GM10266 (cell line): Measurements from ENCODE around the gene EDA.

Source experiments
- DNase-seq: peaks from one replicate; pipeline ENCODE4 v3.0.0; 2012; ENCODE audit errors: extremely low spot score
- CTCF ChIP-seq: IDR thresholded peaks from 2 replicates; pipeline ENCODE4 v1.5.1; 2012; ENCODE audit warnings: mild to moderate bottlenecking, low read depth; ENCODE audit not compliant: control insufficient read depth, insufficient read depth; ENCODE audit errors: missing control alignments

EDA gene

GRCh38 chrX:69630147-69630546 lies 14.2 kb downstream of the EDA start:
- no peak for TF ChIP-seq CTCF
- DNase-seq = no peak

GRCh38 chrX:69664693-69665092 lies 48.8 kb downstream of the EDA start:
- no peak for TF ChIP-seq CTCF
- no peak for DNase-seq

- TF ChIP-seq CTCF = no peak
- no peak for DNase-seq
These were observed 54.2 kb downstream of the EDA start for GRCh38 chrX:69670001-69670555.

- DNase-seq = no peak
- TF ChIP-seq CTCF = no peak
These were observed 59.0 kb downstream of the EDA start for GRCh38 chrX:69674891-69675290.

GRCh38 chrX:69705818-69706217 lies 89.9 kb downstream of the EDA start:
- TF ChIP-seq CTCF = no peak
- DNase-seq = no peak

GRCh38 chrX:69718102-69718501 lies 102.2 kb downstream of the EDA start:
- no peak for DNase-seq
- TF ChIP-seq CTCF = no peak

GRCh38 chrX:69724307-69724706 lies 108.4 kb downstream of the EDA start:
- no peak for TF ChIP-seq CTCF

More at GRCh38 chrX:69724307-69724706, 108.4 kb downstream of the EDA start:
- DNase-seq = no peak
